HepG2 (cell line): ENCODE results near the gene TK1. TPM values are rescaled to one million over a fixed set of nuclear protein-coding genes. Genes with fewer than 3 reads are reported as not detected.

Source experiments
- AGO2 ChIP-seq: fragments of 200-400 bp; formaldehyde crosslinking; optimal IDR thresholded peaks from 2 replicates; pipeline ENCODE3; 2017; ENCODE audit warnings: mild to moderate bottlenecking, low read depth, low read length, moderate library complexity
- ATAD3A ChIP-seq: sonication (generic); formaldehyde crosslinking; IDR thresholded peaks from 2 replicates; pipeline ENCODE4 v1.4.0; 2020; ENCODE audit warnings: missing genetic modification reagents
- FOXM1 ChIP-seq: sonication (generic); formaldehyde crosslinking; IDR thresholded peaks from 2 replicates; pipeline ENCODE4 v1.5.0; 2020; ENCODE audit warnings: missing genetic modification reagents
- HNF4G ChIP-seq, 2 experiments: sonication (generic) in 1 of 2; formaldehyde crosslinking in 1 of 2; IDR thresholded peaks; 2 replicates each; pipeline versions ENCODE4 v1.4.0 to v1.6.1; 2011 to 2020; ENCODE audit warnings: borderline replicate concordance in 2 of 2, low read depth in 2 of 2, mild to moderate bottlenecking in 2 of 2, low read length in 1 of 2, missing genetic modification reagents in 1 of 2, moderate library complexity in 1 of 2
- KDM1A ChIP-seq: IDR thresholded peaks from 2 replicates; pipeline ENCODE4 v1.6.1; 2016; ENCODE audit warnings: missing compliant biosample characterization
- KDM5B ChIP-seq: sonication (generic); formaldehyde crosslinking; IDR thresholded peaks from 2 replicates; pipeline ENCODE4 v1.4.0; 2020; ENCODE audit warnings: missing genetic modification reagents, mild to moderate bottlenecking, borderline replicate concordance
- KLF15 ChIP-seq: sonication (generic); formaldehyde crosslinking; IDR thresholded peaks from 2 replicates; pipeline ENCODE4 v1.8.1; 2023; ENCODE audit warnings: borderline replicate concordance, mild to moderate bottlenecking, inconsistent platforms, missing genetic modification reagents, mixed read lengths
- KLF6 ChIP-seq: IDR thresholded peaks from 2 replicates; pipeline ENCODE4 v1.8.0; 2016; ENCODE audit warnings: missing biosample characterization, missing genetic modification reagents
- SMARCC2 ChIP-seq: fragments of 450-650 bp; IDR thresholded peaks from 2 replicates; pipeline ENCODE4 v1.6.1; 2017; ENCODE audit warnings: antibody characterized with exemption, mild to moderate bottlenecking
- XRCC5 ChIP-seq: fragments of 200-400 bp; formaldehyde crosslinking; optimal IDR thresholded peaks from 2 replicates; pipeline ENCODE3; 2017; ENCODE audit warnings: mild to moderate bottlenecking, low read length
- ZFX ChIP-seq: sonication (generic); formaldehyde crosslinking; IDR thresholded peaks from 2 replicates; pipeline ENCODE4 v1.4.0; 2020; ENCODE audit warnings: mild to moderate bottlenecking, low read depth, missing genetic modification reagents, moderate library complexity
- ZNF24 ChIP-seq: fragments of 450-650 bp; IDR thresholded peaks from 2 replicates; pipeline ENCODE4 v1.6.1; 2017; ENCODE audit warnings: antibody characterized with exemption, mild to moderate bottlenecking
- ZNF260 ChIP-seq: sonication (generic); formaldehyde crosslinking; IDR thresholded peaks from 2 replicates; pipeline ENCODE4 v1.4.0; 2020; ENCODE audit warnings: missing genetic modification reagents, low read depth, mild to moderate bottlenecking, borderline replicate concordance
- ZNF292 ChIP-seq: sonication (generic); formaldehyde crosslinking; IDR thresholded peaks from 2 replicates; pipeline ENCODE4 v1.8.1; 2022; ENCODE audit warnings: mild to moderate bottlenecking, low read depth, missing genetic modification reagents, borderline replicate concordance
- ZNF30 ChIP-seq: sonication (generic); formaldehyde crosslinking; IDR thresholded peaks from 2 replicates; pipeline ENCODE4 v1.5.0; 2020; ENCODE audit warnings: mild to moderate bottlenecking, missing genetic modification reagents
- ZNF605 ChIP-seq: sonication (generic); formaldehyde crosslinking; IDR thresholded peaks from 2 replicates; pipeline ENCODE4 v1.8.0; 2022; ENCODE audit warnings: mild to moderate bottlenecking, missing genetic modification reagents
- polyA plus RNA-seq, 8 experiments: library from polyadenylated mRNA; depleted of rRNA in 3 of 8; stranded (reverse) in 7 of 8; unstranded in 1 of 8; fragments of >200 nt; fragmentation: Illumina TruSeq in 4 of 8; extraction: Trizol in 4 of 8; gene quantifications; 2 replicates each; pipeline versions ENCODE4 v1.2.1 to v1.2.3, GENCODE V29; 2011 to 2016; ENCODE audit warnings: low read depth in 4 of 8, missing spikeins in 1 of 8, mixed read lengths in 1 of 8; ENCODE audit not compliant: insufficient read depth in 1 of 8
- total RNA-seq, 5 experiments: library from RNA; depleted of rRNA; stranded (reverse); fragments of >200 nt; fragmentation: Illumina TruSeq; extraction: Trizol; gene quantifications; 2 replicates each; pipeline ENCODE4 v1.2.3, GENCODE V29; 2016; ENCODE audit warnings: low read depth in 1 of 5
- TF ChIP-seq, protein P1 (sequence below), 2 experiments: fragments of 450-650 bp in 1 of 2; sonication (generic) in 1 of 2; formaldehyde crosslinking in 1 of 2; IDR thresholded peaks; 2 replicates each; pipeline versions ENCODE4 v1.6.1 to v1.8.0; 2016 to 2022; ENCODE audit warnings: antibody characterized with exemption in 1 of 2, mild to moderate bottlenecking in 1 of 2, missing genetic modification reagents in 1 of 2

TK1 gene
- total and polyA plus RNA-seq, 2 of the 13 experiments (the other 11 are each of a cell fraction or from before 2014, with no cell fraction given) = 45.0 to 96.0 TPM

DNA sequence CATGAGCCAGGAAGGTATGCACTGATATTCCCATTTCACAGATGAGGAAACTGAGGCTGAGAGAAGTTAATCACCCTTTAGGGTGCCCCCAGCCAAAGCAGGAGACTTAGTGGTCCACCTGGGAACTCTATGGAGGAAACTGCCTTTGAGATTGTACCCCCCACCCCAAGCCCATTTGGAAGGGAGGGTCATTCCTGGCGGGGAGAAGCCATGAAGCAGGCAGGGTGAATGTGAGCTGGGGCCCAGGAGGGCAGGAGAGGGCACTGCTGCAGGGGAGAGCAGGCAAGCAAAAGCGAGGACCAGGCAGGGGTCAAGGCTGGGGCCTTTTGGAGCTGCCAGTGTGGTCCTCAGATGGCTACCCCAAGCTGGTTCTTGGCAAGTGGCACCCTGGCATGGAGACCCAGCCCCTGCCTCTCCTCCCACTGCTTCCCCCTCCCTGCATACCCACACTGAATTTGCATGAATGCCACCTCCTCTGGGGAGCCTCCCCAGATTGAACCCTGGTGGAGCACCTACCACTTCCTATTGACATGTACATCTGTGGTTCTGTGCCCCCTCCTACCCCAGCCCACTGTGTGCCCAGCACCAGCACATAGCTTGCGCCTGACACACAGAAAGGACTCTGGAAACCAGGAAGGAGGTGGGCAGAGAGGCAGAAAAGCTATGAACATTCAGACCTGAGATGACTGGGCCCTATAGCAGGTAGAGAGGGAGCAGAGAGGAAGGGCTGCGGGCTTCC, 57.3 kb downstream of the TK1 start (continued):
- TF ChIP-seq KDM1A (peak; percentile 96), AGO2 (no peak), FOXM1 (no peak), SMARCC2 (no peak), ZFX (CRISPR knock-in tag) (no peak), ZNF605 (CRISPR knock-in tag) (0 out of 2 replicates have a peak, but pooled peaks have one; percentile 9), KDM5B (no peak), XRCC5 (no peak), KLF15 (CRISPR knock-in tag) (no peak), ATAD3A (CRISPR knock-in tag) (no peak), ZNF260 (CRISPR knock-in tag) (no peak), HNF4G (IDR thresholded peaks at IDR 0.05; ENCODE audit: borderline replicate concordance, low read depth, low read length) (no peak), HNF4G (CRISPR knock-in tag; IDR thresholded peaks at IDR 0.05; ENCODE audit: borderline replicate concordance, low read depth) (no peak), ZNF292 (CRISPR knock-in tag) (0 out of 2 replicates have a peak, but pooled peaks have one; percentile 35), ZNF24 (peak; percentile 90), ZNF30 (CRISPR knock-in tag) (no peak), KLF6 (CRISPR knock-in tag) (no peak)
- TF ChIP-seq, protein P1, sequence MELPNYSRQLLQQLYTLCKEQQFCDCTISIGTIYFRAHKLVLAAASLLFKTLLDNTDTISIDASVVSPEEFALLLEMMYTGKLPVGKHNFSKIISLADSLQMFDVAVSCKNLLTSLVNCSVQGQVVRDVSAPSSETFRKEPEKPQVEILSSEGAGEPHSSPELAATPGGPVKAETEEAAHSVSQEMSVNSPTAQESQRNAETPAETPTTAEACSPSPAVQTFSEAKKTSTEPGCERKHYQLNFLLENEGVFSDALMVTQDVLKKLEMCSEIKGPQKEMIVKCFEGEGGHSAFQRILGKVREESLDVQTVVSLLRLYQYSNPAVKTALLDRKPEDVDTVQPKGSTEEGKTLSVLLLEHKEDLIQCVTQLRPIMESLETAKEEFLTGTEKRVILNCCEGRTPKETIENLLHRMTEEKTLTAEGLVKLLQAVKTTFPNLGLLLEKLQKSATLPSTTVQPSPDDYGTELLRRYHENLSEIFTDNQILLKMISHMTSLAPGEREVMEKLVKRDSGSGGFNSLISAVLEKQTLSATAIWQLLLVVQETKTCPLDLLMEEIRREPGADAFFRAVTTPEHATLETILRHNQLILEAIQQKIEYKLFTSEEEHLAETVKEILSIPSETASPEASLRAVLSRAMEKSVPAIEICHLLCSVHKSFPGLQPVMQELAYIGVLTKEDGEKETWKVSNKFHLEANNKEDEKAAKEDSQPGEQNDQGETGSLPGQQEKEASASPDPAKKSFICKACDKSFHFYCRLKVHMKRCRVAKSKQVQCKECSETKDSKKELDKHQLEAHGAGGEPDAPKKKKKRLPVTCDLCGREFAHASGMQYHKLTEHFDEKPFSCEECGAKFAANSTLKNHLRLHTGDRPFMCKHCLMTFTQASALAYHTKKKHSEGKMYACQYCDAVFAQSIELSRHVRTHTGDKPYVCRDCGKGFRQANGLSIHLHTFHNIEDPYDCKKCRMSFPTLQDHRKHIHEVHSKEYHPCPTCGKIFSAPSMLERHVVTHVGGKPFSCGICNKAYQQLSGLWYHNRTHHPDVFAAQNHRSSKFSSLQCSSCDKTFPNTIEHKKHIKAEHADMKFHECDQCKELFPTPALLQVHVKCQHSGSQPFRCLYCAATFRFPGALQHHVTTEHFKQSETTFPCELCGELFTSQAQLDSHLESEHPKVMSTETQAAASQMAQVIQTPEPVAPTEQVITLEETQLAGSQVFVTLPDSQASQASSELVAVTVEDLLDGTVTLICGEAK (IDR thresholded peaks at IDR 0.05) = no peak
- TF ChIP-seq, protein P1 (CRISPR knock-in tag; IDR thresholded peaks at IDR 0.05) = no peak
